OCI-M2 (cell line): ENCODE results near the gene PTPRH.

Experiments
- DNase-seq: peaks from one replicate; lab custom pipeline; 2025; ENCODE audit not compliant: unreplicated experiment; lab: John Stamatoyannopoulos, UW

The PTPRH gene

GRCh38 chr19:55208880-55209692 is at the start of gene PTPRH:
PTPRH (minus strand) TSS chr19:55209501; CDS start chr19:55209433, 68 bp downstream.
- no peak for DNase-seq

- no peak for DNase-seq
Observed at GRCh38 chr19:55258476-55258827, 49.2 kb upstream of the PTPRH start.

- DNase-seq = no peak
Observed at GRCh38 chr19:55257461-55258420, 48.4 kb upstream of the PTPRH start.

GRCh38 chr19:55256562-55257460 is 47.5 kb upstream of the PTPRH start:
- DNase-seq = no peak

- no peak for DNase-seq
Observed at GRCh38 chr19:55255618-55256423, 46.5 kb upstream of the PTPRH start.

GRCh38 chr19:55254625-55254977 is 45.3 kb upstream of the PTPRH start:
- DNase-seq = no peak

- no peak for DNase-seq
Observed at GRCh38 chr19:55253842-55254624, 44.7 kb upstream of the PTPRH start.

- DNase-seq = no peak
Observed at GRCh38 chr19:55252760-55253663, 43.7 kb upstream of the PTPRH start.

GRCh38 chr19:55251341-55252081 is 42.2 kb upstream of the PTPRH start:
- DNase-seq = no peak

GRCh38 chr19:55250262-55251036 is 41.1 kb upstream of the PTPRH start:
- DNase-seq = no peak

- no peak for DNase-seq
Observed at GRCh38 chr19:55249841-55250240, 40.5 kb upstream of the PTPRH start.

GRCh38 chr19:55248704-55249103 is 39.4 kb upstream of the PTPRH start:
- DNase-seq = no peak

GRCh38 chr19:55248166-55248675 is 38.9 kb upstream of the PTPRH start:
- DNase-seq = no peak

GRCh38 chr19:55247621-55248099 is 38.4 kb upstream of the PTPRH start:
- no peak for DNase-seq

- no peak for DNase-seq
Observed at GRCh38 chr19:55246462-55247451, 37.5 kb upstream of the PTPRH start.
